ENCODE measurements around the gene AGRN.
"Not testable (repeated sequence)": the region's sequence is repeated elsewhere in the genome, so short reads cannot be mapped to it uniquely, and the experiment has no call there.

The AGRN gene

GRCh38 chr1:1091344-1092148, 71.6 kb downstream of the AGRN start:
- in situ Hi-C loops (cut with MboI; ENCODE audit: low sequenced_read_pairs, unreplicated experiment), result no loop called here
- DNase-seq (ENCODE audit: low spot score), result no peak
- TF ChIP-seq CTCF (IDR thresholded peaks at IDR 0.05; ENCODE audit: borderline replicate concordance, control extremely low read depth, extremely low read depth, insufficient read depth, missing control alignments), result no peak

DNA sequence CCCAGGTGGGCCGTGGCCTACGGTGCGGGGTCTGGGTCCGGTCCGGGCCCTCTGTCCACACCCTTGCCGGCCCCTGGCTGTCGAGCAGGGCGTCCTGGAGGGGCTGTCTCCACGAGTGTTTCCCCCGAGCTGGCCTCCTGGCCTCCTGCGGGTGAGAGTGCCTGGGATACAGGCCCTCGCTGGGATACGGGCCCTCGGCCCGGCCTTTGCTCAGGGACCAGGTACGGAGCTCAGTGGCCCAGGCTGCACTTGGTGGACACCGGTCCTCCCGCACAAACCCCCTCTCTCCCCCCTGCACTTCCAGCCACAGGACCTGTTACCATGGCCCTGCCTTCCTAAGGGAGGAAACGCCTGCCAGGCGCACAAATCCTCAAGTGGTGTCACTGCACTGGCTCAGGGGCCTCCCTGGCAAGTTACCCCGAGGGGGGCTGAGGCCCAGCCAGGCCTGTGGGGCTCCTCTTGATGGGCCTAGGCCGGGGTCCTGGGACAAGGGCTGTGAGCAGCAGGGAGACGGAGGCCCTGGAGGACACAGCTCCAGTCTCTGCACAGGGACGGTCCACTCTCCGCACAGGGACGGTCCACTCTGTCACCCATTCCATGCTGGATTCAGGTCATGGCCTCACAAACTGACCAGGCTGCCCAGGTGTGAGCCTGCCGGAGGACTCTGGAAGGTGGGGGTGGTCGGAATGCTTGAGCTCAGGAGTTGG, 72.4 kb downstream of the AGRN start:
- in situ Hi-C loops (cut with MboI; ENCODE audit: low sequenced_read_pairs, unreplicated experiment), result no loop called here
- no peak for DNase-seq (ENCODE audit: low spot score)

DNA sequence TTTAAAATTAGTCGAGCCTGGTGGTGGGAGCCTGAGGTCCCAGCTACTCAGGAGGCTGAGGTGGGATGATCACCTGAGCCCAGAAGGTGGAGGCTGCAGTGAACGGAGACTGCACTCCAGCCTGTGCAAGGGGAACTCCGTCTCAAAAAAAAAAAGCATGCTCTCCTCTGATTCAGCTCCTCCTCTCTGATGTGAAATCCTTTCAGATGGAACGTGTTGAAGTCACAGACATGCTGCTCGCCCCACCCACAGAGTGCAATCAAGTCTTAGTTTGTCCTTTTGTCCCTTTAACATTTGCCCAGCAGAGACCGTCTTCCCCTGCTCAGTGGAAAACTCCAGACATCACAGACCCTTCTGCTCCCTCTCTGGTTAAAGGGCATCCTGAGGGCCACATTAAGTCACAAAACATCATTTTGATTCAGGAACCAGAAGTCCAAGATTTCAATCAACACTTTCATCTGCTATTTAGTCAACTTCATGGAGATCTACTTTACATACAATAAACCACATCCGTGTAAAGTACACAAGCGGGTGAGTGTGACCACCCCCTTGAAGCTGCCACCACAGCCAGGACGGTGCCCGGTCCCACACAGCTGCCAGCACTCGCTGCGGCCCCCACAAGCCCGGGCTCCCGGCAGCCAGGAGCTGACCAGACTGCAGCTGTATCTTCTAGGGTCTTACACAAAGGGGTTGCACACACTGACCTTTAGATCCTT, 73.1 kb downstream of the AGRN start:
- in situ Hi-C loops (cut with MboI; ENCODE audit: low sequenced_read_pairs, unreplicated experiment), result no loop called here
- DNase-seq (ENCODE audit: low spot score), result no peak
- TF ChIP-seq CTCF (IDR thresholded peaks at IDR 0.05; ENCODE audit: borderline replicate concordance, control extremely low read depth, extremely low read depth, insufficient read depth, missing control alignments), result no peak

More for the DNA sequence above, 72.4 kb downstream of the AGRN start:
- no peak for TF ChIP-seq CTCF (IDR thresholded peaks at IDR 0.05; ENCODE audit: borderline replicate concordance, control extremely low read depth, extremely low read depth, insufficient read depth, missing control alignments)

- no peak for TF ChIP-seq CTCF (IDR thresholded peaks at IDR 0.05; ENCODE audit: borderline replicate concordance, control extremely low read depth, extremely low read depth, insufficient read depth, missing control alignments)
- in situ Hi-C loops (cut with MboI; ENCODE audit: low sequenced_read_pairs, unreplicated experiment), result no loop called here
- no peak for DNase-seq (ENCODE audit: low spot score)
Observed at GRCh38 chr1:1093610-1093943, 73.7 kb downstream of the AGRN start.

- TF ChIP-seq CTCF (IDR thresholded peaks at IDR 0.05; ENCODE audit: borderline replicate concordance, control extremely low read depth, extremely low read depth, insufficient read depth, missing control alignments), result no peak
- in situ Hi-C loops (cut with MboI; ENCODE audit: low sequenced_read_pairs, unreplicated experiment), result no loop called here
- DNase-seq (ENCODE audit: low spot score), result no peak
Observed at GRCh38 chr1:1094981-1095380, 75.1 kb downstream of the AGRN start.

- in situ Hi-C loops (cut with MboI; ENCODE audit: low sequenced_read_pairs, unreplicated experiment); DNase-seq (ENCODE audit: low spot score): not testable (repeated sequence)
Observed at GRCh38 chr1:1096136-1096535, 76.2 kb downstream of the AGRN start.

Measured in GM13976 (cell line).